Left ventricle myocardium inferior (tissue), 1 donor: ENCODE data around the gene RNF8. TPM values are rescaled to one million over a fixed set of nuclear protein-coding genes. Genes with fewer than 3 reads are reported as not detected.

Source experiments
- DNase-seq: peaks from one replicate; pipeline ENCODE4 v3.0.0-alpha.2; 2020
- H3K27ac ChIP-seq: fragments of 200-600 bp; replicated peaks from 2 replicates; pipeline ENCODE4 v1.8.0; 2021
- H3K27me3 ChIP-seq: fragments of 200-600 bp; 2 replicates; pipeline ENCODE4 v1.8.0; 2021; ENCODE audit warnings: low read depth
- H3K36me3 ChIP-seq: fragments of 200-600 bp; 2 replicates; pipeline ENCODE4 v1.8.0; 2021
- H3K4me1 ChIP-seq: fragments of 200-600 bp; 2 replicates; pipeline ENCODE4 v1.8.0; 2021
- H3K4me3 ChIP-seq: fragments of 200-600 bp; 2 replicates; pipeline ENCODE4 v1.8.0; 2021; ENCODE audit warnings: mild to moderate bottlenecking, moderate library complexity
- H3K9me3 ChIP-seq: fragments of 200-600 bp; replicated peaks from 2 replicates; pipeline ENCODE4 v1.8.0; 2021
- CTCF ChIP-seq: fragments of 200-600 bp; IDR thresholded peaks from 2 replicates; pipeline ENCODE4 v1.8.0; 2021; ENCODE audit warnings: antibody characterized with exemption, mild to moderate bottlenecking, borderline replicate concordance
- intact Hi-C: fragments of 100-400 bp; cut with micrococcal nuclease; formaldehyde crosslinking; loops from one replicate; pipeline ENCODE4 v1.11.0; 2022
- total RNA-seq: library from RNA; stranded (reverse); fragmentation: NEBNext Ultra II Directional; extraction: Animal tissue kit (Norgen Biotek cat#: 25700); gene quantifications from one replicate; pipeline ENCODE4 v1.2.1, GENCODE V29; 2021
- donor health status: DM: no; HTN: yes; CAD: no; lungs with severe emphysema.

RNF8 gene
- total RNA-seq, 1 donor from 2014 or later: 16.1 TPM

GRCh38 chr6:37347177-37347576 is 6.6 kb upstream of the RNF8 start:
- no peak overlapping the region for H3K27ac ChIP-seq
- intact Hi-C loops: no loop called here
- no peaks in the 10 kb centered on the region for H3K9me3 ChIP-seq
- no peak for DNase-seq
- no peaks in the 10 kb centered on the region for H3K36me3 ChIP-seq
- H3K4me1 ChIP-seq: no peaks in the 10 kb centered on the region
- no peaks in the 10 kb centered on the region for H3K27me3 ChIP-seq
- TF ChIP-seq CTCF: no peak
- H3K4me3 ChIP-seq: no peak overlapping the region

- Histone ChIP-seq H3K36me3 (no peaks in the 10 kb centered on the region), H3K27me3 (no peaks in the 10 kb centered on the region), H3K9me3 (no peaks in the 10 kb centered on the region), H3K27ac (no peak overlapping the region), H3K4me1 (no peaks in the 10 kb centered on the region), H3K4me3 (no peak overlapping the region)
- intact Hi-C loops: no loop called here
- DNase-seq: no peak
- no peak for TF ChIP-seq CTCF
Measured at GRCh38 chr6:37347670-37348111, 6.1 kb upstream of the RNF8 start.

GRCh38 chr6:37351027-37351426 is 2.8 kb upstream of the RNF8 start:
- intact Hi-C loops: no loop called here
- Histone ChIP-seq H3K9me3 (no peaks in the 10 kb centered on the region), H3K36me3 (no peaks in the 10 kb centered on the region), H3K4me3 (no peak overlapping the region), H3K27me3 (no peaks in the 10 kb centered on the region), H3K27ac (no peak overlapping the region), H3K4me1 (peaks cover 27% of the 10 kb centered on the region)
- DNase-seq: no peak
- TF ChIP-seq CTCF: no peak

- peaks cover 39% of the 10 kb centered on the region for H3K4me1 ChIP-seq
- no peaks in the 10 kb centered on the region for H3K27me3 ChIP-seq
- H3K36me3 ChIP-seq: no peaks in the 10 kb centered on the region
- intact Hi-C loops: no loop called here
- DNase-seq: no peak
- no peak for TF ChIP-seq CTCF
- H3K27ac ChIP-seq: no peak overlapping the region
- H3K9me3 ChIP-seq: no peaks in the 10 kb centered on the region
- H3K4me3 ChIP-seq: no peak overlapping the region
Measured at GRCh38 chr6:37352384-37352783, 1.4 kb upstream of the RNF8 start.

GRCh38 chr6:37354526-37355384 is 972 bp downstream of the RNF8 start:
- Histone ChIP-seq H3K4me3 (peak overlapping the region; percentile 87), H3K27ac (peak overlapping the region; percentile 53), H3K27me3 (no peaks in the 10 kb centered on the region), H3K9me3 (no peaks in the 10 kb centered on the region), H3K4me1 (peaks cover 47% of the 10 kb centered on the region), H3K36me3 (no peaks in the 10 kb centered on the region)
- intact Hi-C loops: no loop called here
- peak; percentile 22 for DNase-seq
- TF ChIP-seq CTCF: no peak
